Caco-2 (cell line): Measurements from ENCODE around the gene TAF11. TPM values are rescaled to one million over a fixed set of nuclear protein-coding genes. Genes with fewer than 3 reads are reported as not detected.

Source experiments
- BruUV-seq: library from RNA; stranded (reverse); fragments of 400-500 nt; replicated peaks from 2 replicates; lab custom pipeline; 2021; lab: Mats Ljungman, UMichigan
- CTCF ChIA-PET: fragments of 300-600 bp; sonication (Branson Sonifier 250); formaldehyde crosslinking; loops from one replicate; lab custom pipeline; 2022; ENCODE audit warnings: antibody characterized with exemption; lab: Charles Lee
- POLR2A ChIA-PET: fragments of 300-600 bp; sonication (Branson Sonifier 250); formaldehyde crosslinking; loops from one replicate; lab custom pipeline; 2022; ENCODE audit warnings: antibody characterized with exemption; lab: Charles Lee
- DNase-seq, 2 experiments: peaks; one replicate each; pipeline versions ENCODE4 v3.0.0 to v3.0.0-alpha.2; 2020 to 2022
- H3K27me3 ChIP-seq: replicated peaks from 2 replicates; pipeline ENCODE4 v1.6.0; 2011; ENCODE audit warnings: low read length; ENCODE audit not compliant: control insufficient read depth, insufficient read depth
- H3K36me3 ChIP-seq: 2 replicates; pipeline ENCODE4 v1.5.1; 2011; ENCODE audit warnings: low read length; ENCODE audit not compliant: control insufficient read depth, insufficient read depth
- H3K4me1 ChIP-seq: fragments of 250-450 bp; sonication (Bioruptor Pico); 2 replicates; pipeline ENCODE4 v1.5.1; 2020; ENCODE audit warnings: mild to moderate bottlenecking
- H3K4me3 ChIP-seq: 2 replicates; pipeline ENCODE4 v1.5.1; 2011; ENCODE audit warnings: low read depth, mild to moderate bottlenecking, control low read depth, low read length
- H3K9me3 ChIP-seq: fragments of 250-450 bp; sonication (Bioruptor Pico); 2 replicates; pipeline ENCODE4 v1.5.1; 2020; ENCODE audit warnings: mild to moderate bottlenecking, moderate library complexity
- H3K27ac Mint-ChIP-seq: one replicate; pipeline ENCODE4 v1.8.0; 2022; ENCODE audit warnings: mixed read lengths; ENCODE audit not compliant: unreplicated experiment
- H3K27me3 Mint-ChIP-seq: one replicate; pipeline ENCODE4 v1.8.0; 2022; ENCODE audit warnings: mixed read lengths; ENCODE audit not compliant: insufficient read depth, unreplicated experiment
- H3K36me3 Mint-ChIP-seq: one replicate; pipeline ENCODE4 v1.8.0; 2022; ENCODE audit warnings: mild to moderate bottlenecking, mixed read lengths; ENCODE audit not compliant: insufficient read depth, unreplicated experiment
- H3K4me1 Mint-ChIP-seq: one replicate; pipeline ENCODE4 v1.8.0; 2022; ENCODE audit warnings: low read depth, mixed read lengths; ENCODE audit not compliant: unreplicated experiment
- H3K4me3 Mint-ChIP-seq: one replicate; pipeline ENCODE4 v1.8.0; 2022; ENCODE audit warnings: mild to moderate bottlenecking, moderate library complexity, mixed read lengths; ENCODE audit not compliant: unreplicated experiment
- H3K9me3 Mint-ChIP-seq: one replicate; pipeline ENCODE4 v1.8.0; 2022; ENCODE audit warnings: mixed read lengths; ENCODE audit not compliant: unreplicated experiment
- intact Hi-C: fragments of 100-400 bp; cut with micrococcal nuclease; formaldehyde crosslinking; loops from one replicate; pipeline ENCODE4 v1.10.0; 2022; ENCODE audit not compliant: unreplicated experiment
- total RNA-seq: library from RNA; stranded (reverse); gene quantifications from 2 replicates; pipeline ENCODE4 v1.2.3, GENCODE V29; 2022
- TF ChIP-seq, protein P1 (sequence below), 2 experiments: fragments of 200-600 bp in 1 of 2; IDR thresholded peaks; 1 replicate in 1 of 2; 2 replicates in 1 of 2; pipeline versions ENCODE4 v1.5.1 to v1.8.0; 2011 to 2022; ENCODE audit warnings: antibody characterized with exemption in 1 of 2, control low read depth in 1 of 2, inconsistent platforms in 1 of 2, low read depth in 1 of 2, low read length in 1 of 2, mild to moderate bottlenecking in 1 of 2, moderate library complexity in 1 of 2; ENCODE audit not compliant: insufficient read depth in 1 of 2, severe bottlenecking in 1 of 2, unreplicated experiment in 1 of 2

Gene TAF11
- total RNA-seq, 1 experiment from 2014 or later: 28.3 TPM

DNA sequence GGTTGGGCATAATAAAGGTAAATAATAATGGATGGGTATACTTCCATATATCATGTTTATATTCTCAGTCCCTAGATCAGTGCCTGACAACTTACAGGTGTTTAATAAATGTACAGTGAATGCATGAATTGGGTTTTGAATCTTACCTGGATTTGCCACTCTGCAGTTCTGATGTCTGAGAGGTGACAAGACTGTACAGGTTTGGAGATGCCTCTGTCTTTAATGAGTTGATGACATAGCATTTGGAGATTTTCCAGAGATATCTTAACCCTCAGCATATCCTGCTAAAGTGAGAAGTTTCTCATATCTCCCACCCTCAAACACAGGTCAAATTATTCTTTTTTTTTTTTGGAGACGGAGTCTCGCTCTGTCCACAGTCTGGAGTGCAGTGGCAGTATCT, 3.5 kb upstream of the TAF11 start:
- BruUV-seq: no TSS peak
- H3K9me3 ChIP-seq: no peaks in the 10 kb centered on the region
- ChIA-PET CTCF (no interaction called here), POLR2A (no interaction called here)
- Mint-ChIP-seq H3K9me3 (no peaks in the 10 kb centered on the region), H3K4me1 (peaks cover 16% of the 10 kb centered on the region), H3K36me3 (peaks cover 26% of the 10 kb centered on the region), H3K27ac (no peak overlapping the region), H3K27me3 (no peaks in the 10 kb centered on the region), H3K4me3 (no peak overlapping the region)
- no peak for DNase-seq
- TF ChIP-seq, protein P1, sequence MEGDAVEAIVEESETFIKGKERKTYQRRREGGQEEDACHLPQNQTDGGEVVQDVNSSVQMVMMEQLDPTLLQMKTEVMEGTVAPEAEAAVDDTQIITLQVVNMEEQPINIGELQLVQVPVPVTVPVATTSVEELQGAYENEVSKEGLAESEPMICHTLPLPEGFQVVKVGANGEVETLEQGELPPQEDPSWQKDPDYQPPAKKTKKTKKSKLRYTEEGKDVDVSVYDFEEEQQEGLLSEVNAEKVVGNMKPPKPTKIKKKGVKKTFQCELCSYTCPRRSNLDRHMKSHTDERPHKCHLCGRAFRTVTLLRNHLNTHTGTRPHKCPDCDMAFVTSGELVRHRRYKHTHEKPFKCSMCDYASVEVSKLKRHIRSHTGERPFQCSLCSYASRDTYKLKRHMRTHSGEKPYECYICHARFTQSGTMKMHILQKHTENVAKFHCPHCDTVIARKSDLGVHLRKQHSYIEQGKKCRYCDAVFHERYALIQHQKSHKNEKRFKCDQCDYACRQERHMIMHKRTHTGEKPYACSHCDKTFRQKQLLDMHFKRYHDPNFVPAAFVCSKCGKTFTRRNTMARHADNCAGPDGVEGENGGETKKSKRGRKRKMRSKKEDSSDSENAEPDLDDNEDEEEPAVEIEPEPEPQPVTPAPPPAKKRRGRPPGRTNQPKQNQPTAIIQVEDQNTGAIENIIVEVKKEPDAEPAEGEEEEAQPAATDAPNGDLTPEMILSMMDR (IDR thresholded peaks at IDR 0.05; ENCODE audit: insufficient read depth in 1 of 2, low read depth in 1 of 2, low read length in 1 of 2, severe bottlenecking in 1 of 2, unreplicated experiment in 1 of 2): no peak
- no peaks in the 10 kb centered on the region for H3K36me3 ChIP-seq
- intact Hi-C loops: no loop called here
- peaks cover 7% of the 10 kb centered on the region for H3K4me1 ChIP-seq
- no peak overlapping the region for H3K4me3 ChIP-seq
- no peaks in the 10 kb centered on the region for H3K27me3 ChIP-seq

DNA sequence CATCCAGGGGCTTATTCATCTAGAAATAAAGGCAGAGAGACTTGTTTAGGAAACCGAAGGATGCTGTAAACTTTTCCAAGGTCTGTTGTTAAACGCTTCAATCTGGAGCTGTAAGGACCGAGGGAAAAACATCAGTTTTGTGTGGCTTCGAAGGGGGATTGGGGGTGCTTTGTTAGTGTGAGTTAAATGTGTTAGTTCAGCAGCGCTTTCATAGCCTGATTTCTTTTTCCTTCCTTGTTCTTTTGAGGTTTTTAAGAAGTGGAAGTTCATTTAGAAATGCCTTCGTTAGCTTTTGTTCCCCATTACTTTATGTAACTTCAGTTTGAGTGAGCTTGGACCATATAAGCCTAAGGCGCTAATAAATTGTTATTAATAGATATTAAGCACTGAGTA, 2.7 kb upstream of the TAF11 start:
- no peak for DNase-seq
- TF ChIP-seq, protein P1 (IDR thresholded peaks at IDR 0.05; ENCODE audit: insufficient read depth in 1 of 2, low read depth in 1 of 2, low read length in 1 of 2, severe bottlenecking in 1 of 2, unreplicated experiment in 1 of 2): no peak
- POLR2A ChIA-PET: no interaction called here
- peak overlapping the region; percentile 98 for H3K4me3 Mint-ChIP-seq
- H3K27me3 Mint-ChIP-seq: no peaks in the 10 kb centered on the region
- peaks cover 16% of the 10 kb centered on the region for H3K4me1 Mint-ChIP-seq
- intact Hi-C loops: no loop called here
- TSS peak; percentile 9 for BruUV-seq
- H3K36me3 Mint-ChIP-seq: peaks cover 34% of the 10 kb centered on the region
- CTCF ChIA-PET: interaction anchor here (0.7 kb wide), 1 partner anchor 587 kb away, joined by 3 read pairs; no protein-coding TSS in a partner anchor
- H3K9me3 Mint-ChIP-seq: no peaks in the 10 kb centered on the region
- peaks cover 7% of the 10 kb centered on the region for H3K4me1 ChIP-seq
- peak overlapping the region; percentile 56 for H3K4me3 ChIP-seq
- no peaks in the 10 kb centered on the region for H3K36me3 ChIP-seq
- peak overlapping the region; percentile 98 for H3K27ac Mint-ChIP-seq
- H3K9me3 ChIP-seq: no peaks in the 10 kb centered on the region
- H3K27me3 ChIP-seq: no peaks in the 10 kb centered on the region

DNA sequence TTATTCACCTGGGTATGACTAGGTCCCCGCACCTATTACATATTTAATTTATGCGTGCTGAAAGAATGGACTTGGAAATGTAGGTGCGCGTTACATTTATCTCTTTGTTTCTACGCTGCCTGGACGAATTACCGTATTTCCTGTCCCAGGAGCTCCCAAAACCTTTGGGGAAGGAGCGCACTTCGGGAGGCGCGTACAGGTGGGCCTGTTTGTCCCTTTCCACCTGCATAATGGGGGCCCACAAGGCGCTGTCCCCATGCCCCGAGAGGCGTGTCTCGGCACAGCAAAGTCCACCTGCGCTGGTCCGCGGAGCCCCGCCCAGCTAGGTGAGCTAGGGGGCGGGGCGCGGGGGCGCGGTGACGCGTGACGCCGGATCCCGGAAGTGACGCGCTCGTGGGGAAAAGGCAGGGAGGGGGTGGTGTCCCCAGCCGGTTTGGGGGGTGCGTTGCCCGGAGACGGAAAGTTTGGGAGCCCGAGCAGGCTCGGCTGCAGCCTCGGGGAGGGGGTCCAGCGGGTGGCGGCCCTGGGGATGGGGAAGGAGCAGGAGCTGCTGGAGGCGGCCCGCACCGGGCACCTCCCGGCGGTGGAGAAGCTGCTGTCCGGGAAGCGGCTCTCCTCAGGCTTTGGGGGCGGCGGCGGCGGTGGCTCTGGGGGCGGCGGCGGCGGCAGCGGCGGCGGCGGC, 1.2 kb upstream of the TAF11 start, which contains the start of gene ANKS1A:
Gene ANKS1A (plus strand): TSS at position 382 of the 682 bp plus-strand sequence. CDS start 148 bp downstream, at position 530.
- intact Hi-C loops: loop anchor here (5.0 kb wide), 2 partner anchors 53 to 253 kb away; partner anchors contain the start of gene TCP11
- DNase-seq: peak; percentile 87 to 94
- H3K36me3 Mint-ChIP-seq: peaks cover 46% of the 10 kb centered on the region

More for the DNA sequence above, 1.2 kb upstream of the TAF11 start, which contains the start of gene ANKS1A:
- no TSS peak for BruUV-seq
- peak within 1 kb of the TSS; percentile 98 for H3K4me3 Mint-ChIP-seq
- Histone ChIP-seq H3K36me3 (no peaks in the 10 kb centered on the region), H3K4me1 (peaks cover 7% of the 10 kb centered on the region), H3K27me3 (no peaks in the 10 kb centered on the region), H3K4me3 (peak within 1 kb of the TSS; percentile 56), H3K9me3 (no peaks in the 10 kb centered on the region)
- peak within 1 kb of the TSS; percentile 98 for H3K27ac Mint-ChIP-seq
- no peaks in the 10 kb centered on the region for H3K9me3 Mint-ChIP-seq
- TF ChIP-seq, protein P1 (IDR thresholded peaks at IDR 0.05; ENCODE audit: insufficient read depth in 1 of 2, low read depth in 1 of 2, low read length in 1 of 2, severe bottlenecking in 1 of 2, unreplicated experiment in 1 of 2): no peak
- POLR2A ChIA-PET: interaction anchor here (0.6 to 1.2 kb wide), 7 partner anchors 9 to 343 kb away, joined by 3 to 8 read pairs (median 4); no protein-coding TSS in a partner anchor
- CTCF ChIA-PET: interaction anchor here (0.7 to 0.9 kb wide), 3 partner anchors 84 to 251 kb away, joined by 3 to 4 read pairs (median 3); no protein-coding TSS in a partner anchor
- no peaks in the 10 kb centered on the region for H3K27me3 Mint-ChIP-seq
- H3K4me1 Mint-ChIP-seq: peaks cover 16% of the 10 kb centered on the region
